Sigmoid colon (tissue), 3 donors: Measurements from ENCODE around the gene TMTC1.

Experiments used
- CTCF ChIP-seq, 4 experiments: fragments of 450-650 bp in 3 of 4; fragments of 200-600 bp in 1 of 4; IDR thresholded peaks; one replicate each; pipeline ENCODE4 v1.5.1; 2016 to 2019; ENCODE audit warnings: antibody characterized with exemption in 4 of 4, mild to moderate bottlenecking in 3 of 4, moderate library complexity in 2 of 4
- POLR2A ChIP-seq, 2 donors: fragments of 450-650 bp; IDR thresholded peaks; one replicate each; pipeline ENCODE4 v1.6.1; 2016; ENCODE audit warnings: antibody characterized with exemption in 2 of 2, mild to moderate bottlenecking in 2 of 2, moderate library complexity in 2 of 2

- TF ChIP-seq POLR2A (IDR thresholded peaks at IDR 0.05), result no peak
- no peak for TF ChIP-seq CTCF (IDR thresholded peaks at IDR 0.05)
Observed at GRCh38 chr12:29578731-29579130, 205.0 kb downstream of the TMTC1 start.
